Brain microvascular endothelial cell (primary cell): ENCODE measurements around the gene SPECC1L.

Experiments
- DNase-seq: peaks from one replicate; pipeline ENCODE4 v3.0.0-alpha.2; 2020
- H3K27ac ChIP-seq: fragments of 250-450 bp; sonication (Bioruptor Pico); 2 replicates; pipeline ENCODE4 v1.5.1; 2020; ENCODE audit warnings: mild to moderate bottlenecking, moderate library complexity
- H3K27me3 ChIP-seq: fragments of 250-450 bp; sonication (Bioruptor Pico); replicated peaks from 2 replicates; pipeline ENCODE4 v1.5.1; 2020; ENCODE audit warnings: mild to moderate bottlenecking
- H3K36me3 ChIP-seq: fragments of 250-450 bp; sonication (Bioruptor Pico); replicated peaks from 2 replicates; pipeline ENCODE4 v1.5.1; 2020; ENCODE audit warnings: mild to moderate bottlenecking
- H3K4me3 ChIP-seq: 2 replicates; pipeline ENCODE4 v1.5.1; 2011; ENCODE audit warnings: low read depth, mild to moderate bottlenecking, control low read depth, low read length, moderate library complexity
- in situ Hi-C: cut with HindIII; loops from 2 replicates; pipeline ENCODE4 v1.10.0; 2017; ENCODE audit warnings: low sequenced_read_pairs, low pct_ligation_motif_present
- TF ChIP-seq, protein P1 (sequence below): IDR thresholded peaks from 2 replicates; pipeline ENCODE4 v1.5.1; 2011; ENCODE audit warnings: low read depth, mild to moderate bottlenecking, moderate library complexity, low read length, control low read depth, inconsistent platforms; ENCODE audit errors: missing control alignments

The SPECC1L gene

DNA sequence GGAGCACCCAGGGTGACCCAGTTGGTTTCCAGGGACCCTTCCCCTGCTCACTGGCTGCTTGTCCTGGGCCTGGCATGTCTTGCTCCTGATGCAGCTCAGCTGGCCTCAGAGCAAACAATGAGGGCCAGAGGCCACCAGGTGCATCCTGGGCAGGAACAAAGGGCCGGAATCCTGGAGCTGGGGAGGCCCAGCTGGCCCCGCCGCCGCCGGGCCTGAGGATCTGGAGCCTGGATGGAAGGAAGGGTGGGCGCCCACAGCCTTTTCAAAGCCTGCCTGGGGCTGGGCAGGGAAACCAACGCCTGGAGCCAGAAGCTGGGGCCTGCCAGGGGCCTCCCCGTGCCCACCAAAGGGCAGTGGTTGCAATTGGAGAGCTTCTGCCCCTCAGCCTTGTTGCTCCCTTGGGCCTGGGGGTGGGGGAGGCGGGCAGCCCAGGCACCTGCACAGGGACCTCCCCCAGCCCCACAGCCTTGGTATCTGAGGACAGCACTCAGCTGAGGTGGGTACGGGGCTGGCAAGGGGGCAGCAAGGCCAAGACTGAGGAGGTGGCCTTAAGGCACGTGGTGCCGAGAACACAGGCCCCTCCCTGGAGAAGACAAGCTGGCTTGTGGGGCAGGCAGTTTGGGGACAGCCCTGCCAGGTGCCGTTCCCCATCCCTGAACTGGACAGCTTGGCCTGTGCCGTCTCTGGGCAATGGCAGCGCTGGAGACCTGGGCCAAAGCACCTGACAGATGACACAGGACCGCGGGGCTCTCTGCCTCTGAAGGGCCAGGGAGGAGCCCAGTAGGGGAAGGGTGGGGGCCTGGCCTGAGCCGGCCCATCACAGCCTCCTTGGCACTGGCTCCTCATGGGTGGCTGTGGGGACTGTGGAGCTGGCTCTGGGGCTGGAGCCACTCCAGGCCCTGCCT is 149.7 kb downstream of the SPECC1L start:
- peaks cover 5% of the 10 kb centered on the region for H3K36me3 ChIP-seq
- H3K27ac ChIP-seq, result no peak overlapping the region
- TF ChIP-seq, protein P1, sequence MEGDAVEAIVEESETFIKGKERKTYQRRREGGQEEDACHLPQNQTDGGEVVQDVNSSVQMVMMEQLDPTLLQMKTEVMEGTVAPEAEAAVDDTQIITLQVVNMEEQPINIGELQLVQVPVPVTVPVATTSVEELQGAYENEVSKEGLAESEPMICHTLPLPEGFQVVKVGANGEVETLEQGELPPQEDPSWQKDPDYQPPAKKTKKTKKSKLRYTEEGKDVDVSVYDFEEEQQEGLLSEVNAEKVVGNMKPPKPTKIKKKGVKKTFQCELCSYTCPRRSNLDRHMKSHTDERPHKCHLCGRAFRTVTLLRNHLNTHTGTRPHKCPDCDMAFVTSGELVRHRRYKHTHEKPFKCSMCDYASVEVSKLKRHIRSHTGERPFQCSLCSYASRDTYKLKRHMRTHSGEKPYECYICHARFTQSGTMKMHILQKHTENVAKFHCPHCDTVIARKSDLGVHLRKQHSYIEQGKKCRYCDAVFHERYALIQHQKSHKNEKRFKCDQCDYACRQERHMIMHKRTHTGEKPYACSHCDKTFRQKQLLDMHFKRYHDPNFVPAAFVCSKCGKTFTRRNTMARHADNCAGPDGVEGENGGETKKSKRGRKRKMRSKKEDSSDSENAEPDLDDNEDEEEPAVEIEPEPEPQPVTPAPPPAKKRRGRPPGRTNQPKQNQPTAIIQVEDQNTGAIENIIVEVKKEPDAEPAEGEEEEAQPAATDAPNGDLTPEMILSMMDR, result no peak
- in situ Hi-C loops, result no loop called here
- H3K27me3 ChIP-seq, result no peaks in the 10 kb centered on the region
- no peak for DNase-seq
- H3K4me3 ChIP-seq, result no peak overlapping the region

DNA sequence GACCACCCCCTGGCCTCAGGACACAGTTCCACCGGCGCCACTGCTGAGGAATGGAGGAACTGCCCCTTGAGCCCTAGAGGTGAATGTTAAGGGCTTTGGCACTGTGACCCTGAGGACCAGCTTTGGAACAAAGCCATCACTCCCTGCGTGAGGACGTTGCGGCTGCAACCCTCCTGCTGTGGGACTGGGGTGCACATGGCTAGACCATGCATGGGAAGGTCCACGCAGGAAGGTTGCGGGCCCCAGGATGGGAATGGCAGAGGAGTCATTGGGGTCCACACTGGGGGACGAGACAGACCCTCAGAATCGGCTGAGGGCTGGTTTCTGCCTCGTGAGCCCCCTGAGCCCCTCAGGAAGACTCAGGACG is 150.3 kb downstream of the SPECC1L start:
- no peak overlapping the region for H3K27ac ChIP-seq
- no peaks in the 10 kb centered on the region for H3K27me3 ChIP-seq
- peaks cover 5% of the 10 kb centered on the region for H3K36me3 ChIP-seq
- in situ Hi-C loops, result no loop called here
- DNase-seq, result no peak
- TF ChIP-seq, protein P1, result no peak
- H3K4me3 ChIP-seq, result no peak overlapping the region

DNA sequence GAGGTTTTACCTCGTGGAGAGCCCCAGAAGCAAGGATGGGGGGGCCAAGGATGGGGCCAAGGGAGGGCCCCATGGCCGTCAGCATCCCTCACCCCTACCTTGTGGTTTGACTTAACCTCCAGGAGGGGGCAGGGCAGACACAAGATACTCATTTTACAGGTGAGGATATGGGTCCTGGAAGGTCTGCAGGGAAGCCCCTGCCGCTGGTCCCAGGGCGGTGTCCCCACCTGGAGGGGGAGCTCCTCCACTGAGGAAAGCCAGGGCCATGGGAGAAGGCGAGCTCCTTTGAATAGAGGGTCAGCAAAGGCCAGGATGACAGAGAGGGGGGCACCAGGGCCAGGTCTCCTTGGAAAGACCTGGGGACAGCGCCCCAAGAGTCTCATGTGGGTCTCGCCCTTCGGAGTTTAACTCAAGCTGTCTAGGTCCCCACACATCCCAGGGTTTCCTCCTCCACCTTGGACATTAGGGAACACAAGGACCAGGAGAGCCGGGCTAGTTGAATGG is 150.8 kb downstream of the SPECC1L start:
- Histone ChIP-seq H3K36me3 (peaks cover 3% of the 10 kb centered on the region), H3K27me3 (no peaks in the 10 kb centered on the region), H3K27ac (no peak overlapping the region), H3K4me3 (no peak overlapping the region)
- no peak for DNase-seq
- in situ Hi-C loops, result no loop called here
- TF ChIP-seq, protein P1, result peak; percentile 43

DNA sequence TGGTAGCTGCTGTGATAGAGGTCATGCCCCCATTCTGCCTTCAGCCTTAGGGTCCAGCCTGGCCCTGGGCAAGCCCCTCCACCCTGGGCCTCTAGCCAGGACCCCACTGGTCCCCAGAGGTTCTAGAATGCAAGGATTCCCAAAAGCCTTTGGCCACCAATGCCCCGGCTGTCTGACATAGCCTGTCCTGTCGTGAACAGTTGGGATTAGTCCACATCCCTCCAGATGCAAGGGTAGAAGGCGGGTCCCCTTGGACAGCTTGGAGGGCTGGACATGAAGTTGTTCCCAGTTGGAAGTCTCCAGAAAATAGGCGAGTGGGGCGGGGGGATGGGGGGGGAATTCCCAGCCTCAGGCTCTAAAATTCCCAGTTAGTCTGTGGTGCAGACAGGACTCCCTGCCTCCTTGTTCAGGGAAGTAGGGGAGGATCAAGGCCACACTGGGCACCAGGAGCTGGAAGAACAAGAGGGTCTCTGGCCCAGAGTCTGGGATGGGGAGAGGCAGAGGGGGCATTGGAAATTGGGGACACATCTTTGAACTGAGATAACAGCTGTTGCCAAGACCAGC is 151.6 kb downstream of the SPECC1L start:
- H3K27me3 ChIP-seq, result no peaks in the 10 kb centered on the region
- H3K4me3 ChIP-seq, result no peak overlapping the region
- TF ChIP-seq, protein P1, result no peak
- in situ Hi-C loops, result no loop called here
- H3K36me3 ChIP-seq, result peaks cover 2% of the 10 kb centered on the region
- no peak overlapping the region for H3K27ac ChIP-seq
- DNase-seq, result no peak

DNA sequence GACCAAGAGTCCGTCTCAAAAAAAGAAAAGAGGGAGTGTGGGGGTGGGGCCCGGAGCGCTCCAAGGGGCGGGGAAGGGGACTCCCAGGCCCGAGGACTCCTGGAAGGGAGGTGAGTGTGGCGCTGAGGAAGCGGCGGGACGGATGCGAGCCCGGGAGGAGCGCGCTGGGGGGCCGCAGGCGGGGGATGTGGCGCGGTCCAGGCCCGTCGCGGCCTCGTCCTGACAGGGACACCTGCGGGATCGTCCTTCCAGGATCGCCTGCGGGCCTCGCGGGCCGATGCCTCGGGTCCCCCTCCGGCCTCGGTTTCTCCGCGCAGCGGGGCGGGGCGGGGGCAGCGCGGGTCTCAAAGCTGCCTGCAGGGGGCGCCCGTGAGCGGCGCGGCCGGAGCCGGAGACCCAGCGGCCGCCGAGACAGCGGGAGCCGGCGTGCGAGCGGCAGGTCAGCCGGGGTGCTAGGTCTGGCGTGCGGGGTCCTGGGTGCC is 152.9 kb downstream of the SPECC1L start:
- H3K27me3 ChIP-seq, result no peaks in the 10 kb centered on the region
- DNase-seq, result no peak
- TF ChIP-seq, protein P1, result peak; percentile 57
- in situ Hi-C loops, result no loop called here
- peak overlapping the region; percentile 30 for H3K4me3 ChIP-seq
- no peak overlapping the region for H3K27ac ChIP-seq
- no peaks in the 10 kb centered on the region for H3K36me3 ChIP-seq
